Mesenchymal stem cell (in vitro differentiated cells and primary cell): ENCODE measurements around the gene ALG3.

Source experiments
- DNase-seq: peaks from one replicate; pipeline ENCODE4 v3.0.0-alpha.2; 2013
- H2AFZ ChIP-seq: one replicate; pipeline ENCODE4 v1.6.1; 2013; ENCODE audit warnings: low read depth, mild to moderate bottlenecking, control low read depth, inconsistent platforms, low read length, moderate library complexity
- H2AK5ac ChIP-seq: 2 replicates; pipeline ENCODE4 v1.6.1; 2013; ENCODE audit warnings: low read length, moderate library complexity, mild to moderate bottlenecking, inconsistent platforms; ENCODE audit not compliant: severe bottlenecking
- H2BK120ac ChIP-seq: one replicate; pipeline ENCODE4 v1.6.1; 2013; ENCODE audit warnings: low read depth, mild to moderate bottlenecking, inconsistent platforms, low read length, moderate library complexity
- H2BK12ac ChIP-seq, 2 experiments: one replicate each; pipeline ENCODE4 v1.6.1; 2013; ENCODE audit warnings: inconsistent platforms in 2 of 2, low read length in 2 of 2, mild to moderate bottlenecking in 2 of 2, moderate library complexity in 2 of 2, control low read depth in 1 of 2
- H2BK15ac ChIP-seq: one replicate; pipeline ENCODE4 v1.6.1; 2013; ENCODE audit warnings: mild to moderate bottlenecking, low read depth, inconsistent platforms; ENCODE audit not compliant: poor library complexity, severe bottlenecking
- H2BK5ac ChIP-seq: 2 replicates; pipeline ENCODE4 v1.6.1; 2013; ENCODE audit warnings: low read depth, mild to moderate bottlenecking, low read length, control low read depth, inconsistent platforms; ENCODE audit not compliant: poor library complexity, severe bottlenecking
- H3K14ac ChIP-seq, 2 experiments: one replicate each; pipeline ENCODE4 v1.6.1; 2013; ENCODE audit warnings: inconsistent platforms in 2 of 2, low read length in 2 of 2, control low read depth in 1 of 2, mild to moderate bottlenecking in 1 of 2, moderate library complexity in 1 of 2
- H3K18ac ChIP-seq, 2 experiments: one replicate each; pipeline ENCODE4 v1.6.1; 2013; ENCODE audit warnings: inconsistent platforms in 2 of 2, low read length in 2 of 2, control low read depth in 1 of 2, low read depth in 1 of 2, mild to moderate bottlenecking in 1 of 2
- H3K23ac ChIP-seq, 2 experiments: one replicate each; pipeline ENCODE4 v1.6.1; 2013; ENCODE audit warnings: inconsistent platforms in 2 of 2, low read length in 2 of 2, mild to moderate bottlenecking in 2 of 2, moderate library complexity in 2 of 2, control low read depth in 1 of 2
- H3K27ac ChIP-seq: 2 replicates; pipeline ENCODE4 v1.5.1; 2013; ENCODE audit warnings: mild to moderate bottlenecking, moderate library complexity, low read length, control low read depth, inconsistent platforms; ENCODE audit not compliant: poor library complexity, severe bottlenecking
- H3K27me3 ChIP-seq, 2 experiments: 2 replicates each; pipeline versions ENCODE4 v1.6.1 to v1.7.0; 2013; ENCODE audit warnings: low read length in 2 of 2, mild to moderate bottlenecking in 2 of 2, moderate library complexity in 2 of 2, control low read depth in 1 of 2, inconsistent platforms in 1 of 2; ENCODE audit not compliant: control insufficient read depth in 1 of 2, insufficient read depth in 1 of 2
- H3K36me3 ChIP-seq, 2 experiments: 2 replicates each; pipeline versions ENCODE4 v1.6.1 to v1.7.0; 2013; ENCODE audit warnings: low read length in 2 of 2, control low read depth in 1 of 2, inconsistent platforms in 1 of 2, low read depth in 1 of 2, mild to moderate bottlenecking in 1 of 2; ENCODE audit not compliant: insufficient read depth in 2 of 2, control insufficient read depth in 1 of 2
- H3K4ac ChIP-seq, 2 experiments: one replicate each; pipeline ENCODE4 v1.6.1; 2013; ENCODE audit warnings: inconsistent platforms in 2 of 2, low read length in 2 of 2, mild to moderate bottlenecking in 2 of 2, moderate library complexity in 2 of 2, control low read depth in 1 of 2, low read depth in 1 of 2
- H3K4me1 ChIP-seq: 2 replicates; pipeline ENCODE4 v1.6.1; 2013; ENCODE audit warnings: low read depth, low read length, control low read depth; ENCODE audit not compliant: control insufficient read depth, insufficient read depth
- H3K4me2 ChIP-seq: 2 replicates; pipeline ENCODE4 v1.6.1; 2013; ENCODE audit warnings: low read length, mild to moderate bottlenecking, inconsistent platforms; ENCODE audit not compliant: poor library complexity, severe bottlenecking
- H3K4me3 ChIP-seq, 2 experiments: 2 replicates each; pipeline versions ENCODE4 v1.5.1 to v1.7.0; 2013; ENCODE audit warnings: low read length in 2 of 2, mild to moderate bottlenecking in 2 of 2, control low read depth in 1 of 2, low read depth in 1 of 2; ENCODE audit not compliant: insufficient read depth in 1 of 2
- H3K79me1 ChIP-seq: replicated peaks from 2 replicates; pipeline ENCODE4 v1.6.1; 2013; ENCODE audit warnings: mild to moderate bottlenecking, control low read depth, low read length, inconsistent platforms; ENCODE audit not compliant: poor library complexity, severe bottlenecking
- H3K9ac ChIP-seq: 2 replicates; pipeline ENCODE4 v1.7.0; 2013; ENCODE audit warnings: mild to moderate bottlenecking, low read length, moderate library complexity
- H3K9me3 ChIP-seq: 2 replicates; pipeline ENCODE4 v1.7.0; 2013; ENCODE audit warnings: mild to moderate bottlenecking, low read length; ENCODE audit not compliant: control insufficient read depth
- H4K8ac ChIP-seq: one replicate; pipeline ENCODE4 v1.6.1; 2013; ENCODE audit warnings: inconsistent platforms, mild to moderate bottlenecking, low read length, moderate library complexity
- H4K91ac ChIP-seq: one replicate; pipeline ENCODE4 v1.6.1; 2013; ENCODE audit warnings: mild to moderate bottlenecking, low read length, inconsistent platforms
- WGBS: methylation state at CpG from one replicate; pipeline ENCODE4 v1.1.7; 2013; ENCODE audit warnings: mixed read lengths; 5-methylcytosine and 5-hydroxymethylcytosine counted together

The ALG3 gene

DNA sequence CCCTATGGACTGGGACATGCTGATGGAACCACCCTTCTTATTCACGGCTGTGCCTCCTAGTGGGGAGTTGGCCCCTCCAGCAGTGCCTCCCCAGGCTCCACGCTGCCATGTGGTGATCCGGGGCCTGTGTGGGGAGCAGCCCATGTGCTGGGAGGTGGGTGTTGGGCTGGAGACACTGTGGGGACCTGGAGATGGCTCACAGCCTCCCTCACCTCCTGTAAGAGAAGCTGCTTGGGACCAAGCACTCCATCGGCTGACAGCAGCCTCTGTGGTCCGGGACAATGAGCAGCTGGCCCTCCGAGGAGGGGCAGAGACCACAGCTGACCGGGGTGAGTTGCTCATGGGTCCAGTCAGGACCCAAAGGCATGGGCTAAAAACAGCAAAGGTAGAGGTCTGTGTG, 9.1 kb downstream of the ALG3 start:
- H2AK5ac ChIP-seq = no peak overlapping the region
- H2BK120ac ChIP-seq = no peak overlapping the region
- H3K27ac ChIP-seq = no peak overlapping the region
- no peak overlapping the region for H3K23ac ChIP-seq
- H3K27me3 ChIP-seq = peaks cover 10 to 39% of the 10 kb centered on the region in 2 experiments
- H3K9ac ChIP-seq = no peak overlapping the region
- no peaks in the 10 kb centered on the region for H3K79me1 ChIP-seq
- H4K91ac ChIP-seq = no peak overlapping the region
- DNase-seq = no peak
- H2AFZ ChIP-seq = no peak overlapping the region
- no peaks in the 10 kb centered on the region for H3K4me1 ChIP-seq
- no peak overlapping the region for H3K18ac ChIP-seq
- no peaks in the 10 kb centered on the region for H3K9me3 ChIP-seq
- no peak overlapping the region for H3K14ac ChIP-seq
- H2BK15ac ChIP-seq = no peak overlapping the region
- H2BK5ac ChIP-seq = no peak overlapping the region
- H4K8ac ChIP-seq = no peak overlapping the region
- H3K36me3 ChIP-seq = peaks cover 28 to 37% of the 10 kb centered on the region in 2 experiments
- WGBS = 84% methylated on average over 7 of the region's 7 CpGs
- H3K4me2 ChIP-seq = no peak overlapping the region
- H3K4ac ChIP-seq = no peak overlapping the region
- peak overlapping the region in 1 of 2 experiments; percentile 18 for H3K4me3 ChIP-seq
- H2BK12ac ChIP-seq = no peak overlapping the region

DNA sequence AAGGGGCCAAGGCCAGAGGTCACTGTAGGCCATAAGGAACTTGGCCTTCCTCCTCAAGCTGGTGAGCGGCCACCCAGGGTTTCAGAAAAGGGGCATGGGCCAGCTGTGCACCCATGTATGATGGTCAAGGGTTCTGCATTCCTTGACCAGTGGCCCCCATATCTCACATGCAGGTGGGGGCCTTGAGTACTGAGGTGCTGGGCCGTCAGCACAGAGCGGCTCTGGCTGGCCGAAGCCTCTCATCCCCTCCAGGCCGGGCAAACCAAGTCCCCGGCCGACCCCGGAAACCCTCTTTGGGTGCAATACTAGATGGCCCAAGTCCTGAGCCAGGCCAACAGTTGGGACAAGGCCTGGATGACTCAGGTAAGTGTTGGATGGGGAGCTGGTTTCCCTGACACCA, 9.5 kb downstream of the ALG3 start:
- H4K8ac ChIP-seq = no peak overlapping the region
- H3K18ac ChIP-seq = no peak overlapping the region
- peaks cover 2% of the 10 kb centered on the region for H3K4me1 ChIP-seq
- H2BK120ac ChIP-seq = no peak overlapping the region
- no peak overlapping the region for H3K9ac ChIP-seq
- no peak overlapping the region for H4K91ac ChIP-seq
- H2AK5ac ChIP-seq = no peak overlapping the region
- peaks cover 10 to 39% of the 10 kb centered on the region in 2 experiments for H3K27me3 ChIP-seq
- H2BK5ac ChIP-seq = no peak overlapping the region
- no peak overlapping the region for H3K27ac ChIP-seq
- H3K4me2 ChIP-seq = no peak overlapping the region
- no peaks in the 10 kb centered on the region for H3K9me3 ChIP-seq
- peaks cover 24 to 32% of the 10 kb centered on the region in 2 experiments for H3K36me3 ChIP-seq
- no peak overlapping the region for H3K4ac ChIP-seq
- 91% methylated on average over 8 of the region's 8 CpGs for WGBS
- no peak overlapping the region for H2BK12ac ChIP-seq
- DNase-seq = no peak
- no peak overlapping the region for H3K14ac ChIP-seq
- H2AFZ ChIP-seq = no peak overlapping the region
- no peak overlapping the region for H2BK15ac ChIP-seq
- H3K4me3 ChIP-seq = no peak overlapping the region
- no peaks in the 10 kb centered on the region for H3K79me1 ChIP-seq
- no peak overlapping the region for H3K23ac ChIP-seq

GRCh38 chr3:184238246-184238818, 10.4 kb downstream of the ALG3 start:
- H2AK5ac ChIP-seq = no peak overlapping the region
- H3K27ac ChIP-seq = no peak overlapping the region
- H3K4me2 ChIP-seq = no peak overlapping the region
- no peak overlapping the region for H3K14ac ChIP-seq
- H3K4me1 ChIP-seq = peaks cover 7% of the 10 kb centered on the region
- WGBS = 80% methylated on average over 13 of the region's 13 CpGs
- H3K9ac ChIP-seq = no peak overlapping the region
- no peaks in the 10 kb centered on the region for H3K9me3 ChIP-seq
- H3K27me3 ChIP-seq = peaks cover 10 to 41% of the 10 kb centered on the region in 2 experiments
- H3K4me3 ChIP-seq = no peak overlapping the region
- no peak overlapping the region for H3K18ac ChIP-seq
- H4K8ac ChIP-seq = no peak overlapping the region
- H2BK120ac ChIP-seq = no peak overlapping the region
- H2BK5ac ChIP-seq = no peak overlapping the region
- no peak overlapping the region for H3K23ac ChIP-seq
- no peaks in the 10 kb centered on the region for H3K79me1 ChIP-seq
- no peak for DNase-seq
- peaks cover 15 to 24% of the 10 kb centered on the region in 2 experiments for H3K36me3 ChIP-seq
- H2BK12ac ChIP-seq = no peak overlapping the region
- no peak overlapping the region for H2AFZ ChIP-seq
- H3K4ac ChIP-seq = no peak overlapping the region
- no peak overlapping the region for H4K91ac ChIP-seq
- H2BK15ac ChIP-seq = no peak overlapping the region

GRCh38 chr3:184237807-184238206, 11.0 kb downstream of the ALG3 start:
- no peak overlapping the region for H3K14ac ChIP-seq
- no peak overlapping the region for H2BK5ac ChIP-seq
- no peaks in the 10 kb centered on the region for H3K79me1 ChIP-seq
- H2BK120ac ChIP-seq = no peak overlapping the region
- no peak overlapping the region for H3K4me2 ChIP-seq
- H2BK15ac ChIP-seq = no peak overlapping the region
- H3K4ac ChIP-seq = no peak overlapping the region
- H3K18ac ChIP-seq = no peak overlapping the region
- DNase-seq = no peak
- H3K4me3 ChIP-seq = no peak overlapping the region
- H3K4me1 ChIP-seq = peaks cover 7% of the 10 kb centered on the region
- no peak overlapping the region for H2AK5ac ChIP-seq
- no peak overlapping the region for H4K91ac ChIP-seq
- WGBS = 88% methylated on average over 1 of the region's 1 CpG
- H3K27me3 ChIP-seq = peaks cover 12 to 46% of the 10 kb centered on the region in 2 experiments
- H4K8ac ChIP-seq = no peak overlapping the region
- H3K23ac ChIP-seq = no peak overlapping the region
- H3K9me3 ChIP-seq = no peaks in the 10 kb centered on the region
- H2BK12ac ChIP-seq = no peak overlapping the region
- no peak overlapping the region for H3K27ac ChIP-seq
- H3K9ac ChIP-seq = no peak overlapping the region
- peaks cover 9 to 21% of the 10 kb centered on the region in 2 experiments for H3K36me3 ChIP-seq
- H2AFZ ChIP-seq = no peak overlapping the region
